ENCODE data around the gene SFN.

The SFN gene

GRCh38 chr1:26853600-26853999 is 9.3 kb upstream of the SFN start:
- Histone ChIP-seq H3K4me2 (ENCODE audit: low read length) (no peak overlapping the region), H3K27ac (ENCODE audit: low read depth, low read length) (no peak overlapping the region), H3K27me3 (ENCODE audit: control insufficient read depth, low read length) (no peaks in the 10 kb centered on the region), H3K9me2 (replicated peaks; ENCODE audit: control insufficient read depth, low read length) (no peaks in the 10 kb centered on the region), H3K79me2 (ENCODE audit: control insufficient read depth, low read length) (no peaks in the 10 kb centered on the region), H3K4me3 (ENCODE audit: low read length) (no peak overlapping the region), H3K9me3 (ENCODE audit: control insufficient read depth, insufficient read depth, low read length) (no peaks in the 10 kb centered on the region), H3K36me3 (ENCODE audit: control insufficient read depth, low read length) (peaks cover 55% of the 10 kb centered on the region), H3F3A (ENCODE audit: control insufficient read depth, insufficient read depth) (0 out of 2 replicates have a peak, but pooled peaks cover 3% of the 10 kb centered on the region), H3K4me1 (ENCODE audit: control insufficient read depth, low read length) (no peaks in the 10 kb centered on the region), H4K20me1 (ENCODE audit: control insufficient read depth, insufficient read depth, low read depth, low read length) (no peaks in the 10 kb centered on the region)
- TF ChIP-seq EZH2phosphoT487 (IDR thresholded peaks at IDR 0.05; ENCODE audit: borderline replicate concordance, low read length) (no peak), CTCF (IDR thresholded peaks at IDR 0.05; ENCODE audit: low read depth, low read length, poor library complexity, severe bottlenecking) (no peak)

- Histone ChIP-seq H3K4me1 (ENCODE audit: control insufficient read depth, low read length) (no peaks in the 10 kb centered on the region), H3K36me3 (ENCODE audit: control insufficient read depth, low read length) (peaks cover 43% of the 10 kb centered on the region), H3K9me3 (ENCODE audit: control insufficient read depth, insufficient read depth, low read length) (no peaks in the 10 kb centered on the region), H4K20me1 (ENCODE audit: control insufficient read depth, insufficient read depth, low read depth, low read length) (no peaks in the 10 kb centered on the region), H3K27ac (ENCODE audit: low read depth, low read length) (no peak overlapping the region), H3K79me2 (ENCODE audit: control insufficient read depth, low read length) (no peaks in the 10 kb centered on the region), H3K4me3 (ENCODE audit: low read length) (no peak overlapping the region), H3F3A (ENCODE audit: control insufficient read depth, insufficient read depth) (0 out of 2 replicates have a peak, but pooled peaks cover 3% of the 10 kb centered on the region), H3K4me2 (ENCODE audit: low read length) (no peak overlapping the region), H3K27me3 (ENCODE audit: control insufficient read depth, low read length) (no peaks in the 10 kb centered on the region), H3K9me2 (replicated peaks; ENCODE audit: control insufficient read depth, low read length) (no peaks in the 10 kb centered on the region)
- TF ChIP-seq CTCF (IDR thresholded peaks at IDR 0.05; ENCODE audit: low read depth, low read length, poor library complexity, severe bottlenecking) (no peak), EZH2phosphoT487 (IDR thresholded peaks at IDR 0.05; ENCODE audit: borderline replicate concordance, low read length) (no peak)
Measured at GRCh38 chr1:26854906-26855305, 8.0 kb upstream of the SFN start.

GRCh38 chr1:26855636-26856035 is 7.3 kb upstream of the SFN start:
- Histone ChIP-seq H3K79me2 (ENCODE audit: control insufficient read depth, low read length) (no peaks in the 10 kb centered on the region), H3F3A (ENCODE audit: control insufficient read depth, insufficient read depth) (0 out of 2 replicates have a peak, but pooled peaks cover 3% of the 10 kb centered on the region), H3K27me3 (ENCODE audit: control insufficient read depth, low read length) (no peaks in the 10 kb centered on the region), H3K4me1 (ENCODE audit: control insufficient read depth, low read length) (no peaks in the 10 kb centered on the region), H3K36me3 (ENCODE audit: control insufficient read depth, low read length) (peaks cover 35% of the 10 kb centered on the region), H3K4me2 (ENCODE audit: low read length) (no peak overlapping the region), H3K9me3 (ENCODE audit: control insufficient read depth, insufficient read depth, low read length) (no peaks in the 10 kb centered on the region), H4K20me1 (ENCODE audit: control insufficient read depth, insufficient read depth, low read depth, low read length) (no peaks in the 10 kb centered on the region), H3K27ac (ENCODE audit: low read depth, low read length) (no peak overlapping the region), H3K4me3 (ENCODE audit: low read length) (no peak overlapping the region), H3K9me2 (replicated peaks; ENCODE audit: control insufficient read depth, low read length) (no peaks in the 10 kb centered on the region)
- TF ChIP-seq CTCF (IDR thresholded peaks at IDR 0.05; ENCODE audit: low read depth, low read length, poor library complexity, severe bottlenecking), result no peak
- TF ChIP-seq EZH2phosphoT487 (IDR thresholded peaks at IDR 0.05; ENCODE audit: borderline replicate concordance, low read length), result no peak

Data from DOHH2 (cell line).